Epithelial cell of proximal tubule (primary cell): ENCODE data around the gene SLC51A. TPM values are rescaled to one million over a fixed set of nuclear protein-coding genes. Genes with fewer than 3 reads are reported as not detected.
"Not testable (repeated sequence)": the region's sequence is repeated elsewhere in the genome, so short reads cannot be mapped to it uniquely, and the experiment has no call there.

Experiments used
- DNase-seq: peaks from one replicate; pipeline ENCODE4 v3.0.0-alpha.2; 2011; ENCODE audit warnings: low read depth
- H3K4me3 ChIP-seq: 2 replicates; pipeline ENCODE4 v1.5.1; 2011; ENCODE audit warnings: low read depth, mild to moderate bottlenecking, low read length
- total RNA-seq: library from RNA; depleted of rRNA; stranded (reverse); fragments of >200 nt; gene quantifications from 2 replicates; pipeline ENCODE4 v1.2.3, GENCODE V29; 2015
- TF ChIP-seq, protein P1 (sequence below): conservative IDR thresholded peaks from 2 replicates; pipeline ENCODE4 v1.5.1; 2012; ENCODE audit warnings: low read depth, mild to moderate bottlenecking, low read length

Gene SLC51A
- total RNA-seq, 1 donor from 2014 or later, result 0.12 TPM

DNA sequence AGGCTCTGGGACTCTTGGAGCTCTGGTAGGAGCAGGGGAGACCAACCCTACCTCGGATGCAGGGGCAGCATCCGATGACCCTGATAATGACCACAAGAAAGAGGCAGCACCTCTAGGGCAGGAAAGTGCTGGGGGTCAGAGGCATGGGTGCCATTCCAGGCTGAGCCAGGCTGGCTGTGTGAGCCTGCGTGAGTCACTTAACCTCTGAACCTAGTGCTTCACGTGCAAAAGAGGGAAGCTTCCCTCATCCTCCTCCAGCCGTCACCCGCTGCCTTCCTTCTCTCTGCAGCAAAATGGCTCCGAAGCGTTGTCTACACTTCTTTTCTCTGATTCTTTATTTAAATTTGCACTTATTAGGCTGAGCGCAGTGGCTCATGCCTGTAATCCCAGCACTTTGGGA is 40.6 kb upstream of the SLC51A start:
- no peak overlapping the region for H3K4me3 ChIP-seq
- no peak for DNase-seq
- TF ChIP-seq, protein P1, sequence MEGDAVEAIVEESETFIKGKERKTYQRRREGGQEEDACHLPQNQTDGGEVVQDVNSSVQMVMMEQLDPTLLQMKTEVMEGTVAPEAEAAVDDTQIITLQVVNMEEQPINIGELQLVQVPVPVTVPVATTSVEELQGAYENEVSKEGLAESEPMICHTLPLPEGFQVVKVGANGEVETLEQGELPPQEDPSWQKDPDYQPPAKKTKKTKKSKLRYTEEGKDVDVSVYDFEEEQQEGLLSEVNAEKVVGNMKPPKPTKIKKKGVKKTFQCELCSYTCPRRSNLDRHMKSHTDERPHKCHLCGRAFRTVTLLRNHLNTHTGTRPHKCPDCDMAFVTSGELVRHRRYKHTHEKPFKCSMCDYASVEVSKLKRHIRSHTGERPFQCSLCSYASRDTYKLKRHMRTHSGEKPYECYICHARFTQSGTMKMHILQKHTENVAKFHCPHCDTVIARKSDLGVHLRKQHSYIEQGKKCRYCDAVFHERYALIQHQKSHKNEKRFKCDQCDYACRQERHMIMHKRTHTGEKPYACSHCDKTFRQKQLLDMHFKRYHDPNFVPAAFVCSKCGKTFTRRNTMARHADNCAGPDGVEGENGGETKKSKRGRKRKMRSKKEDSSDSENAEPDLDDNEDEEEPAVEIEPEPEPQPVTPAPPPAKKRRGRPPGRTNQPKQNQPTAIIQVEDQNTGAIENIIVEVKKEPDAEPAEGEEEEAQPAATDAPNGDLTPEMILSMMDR, result no peak

DNA sequence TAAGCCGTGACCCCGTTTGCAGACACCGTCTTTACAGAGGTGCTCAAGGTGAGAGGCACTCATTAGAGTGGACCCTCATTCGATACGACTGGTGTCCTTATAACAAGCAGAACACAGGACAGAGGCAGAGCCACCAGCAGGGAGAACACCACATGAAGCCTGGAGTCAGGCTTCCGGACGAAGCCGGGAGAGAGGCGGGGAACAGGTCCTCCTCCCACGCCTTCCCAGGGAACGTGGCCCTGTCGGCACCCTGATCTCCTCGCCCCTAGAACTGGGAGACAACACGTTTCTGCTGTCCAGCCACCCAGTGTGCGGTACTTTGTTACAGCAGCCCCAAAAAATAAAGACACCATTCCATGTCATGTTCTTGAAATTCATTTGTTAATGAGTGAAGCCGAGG is 38.8 kb upstream of the SLC51A start:
- TF ChIP-seq, protein P1, result no peak
- DNase-seq, result no peak
- no peak overlapping the region for H3K4me3 ChIP-seq

DNA sequence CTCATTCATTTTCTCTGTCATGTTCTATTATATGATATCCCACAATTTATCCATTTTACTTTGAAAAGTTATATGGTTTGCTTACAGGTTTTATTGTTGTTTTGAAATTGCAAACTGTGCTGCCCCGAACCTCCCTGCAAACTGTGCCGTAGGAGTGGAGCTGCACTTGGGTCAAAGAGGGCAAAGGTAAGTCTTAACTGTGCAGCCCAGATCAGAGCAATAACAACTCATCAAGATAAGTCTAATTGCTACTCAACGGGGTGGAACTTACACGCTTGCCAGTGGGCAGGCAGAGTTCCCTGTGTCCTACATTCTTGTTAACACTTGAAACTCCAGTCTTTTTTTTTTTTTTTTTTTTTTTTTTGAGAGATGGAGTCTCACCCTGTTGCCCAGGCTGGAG is 38.4 kb upstream of the SLC51A start:
- H3K4me3 ChIP-seq, result no peak overlapping the region
- TF ChIP-seq, protein P1, result no peak
- DNase-seq, result no peak

DNA sequence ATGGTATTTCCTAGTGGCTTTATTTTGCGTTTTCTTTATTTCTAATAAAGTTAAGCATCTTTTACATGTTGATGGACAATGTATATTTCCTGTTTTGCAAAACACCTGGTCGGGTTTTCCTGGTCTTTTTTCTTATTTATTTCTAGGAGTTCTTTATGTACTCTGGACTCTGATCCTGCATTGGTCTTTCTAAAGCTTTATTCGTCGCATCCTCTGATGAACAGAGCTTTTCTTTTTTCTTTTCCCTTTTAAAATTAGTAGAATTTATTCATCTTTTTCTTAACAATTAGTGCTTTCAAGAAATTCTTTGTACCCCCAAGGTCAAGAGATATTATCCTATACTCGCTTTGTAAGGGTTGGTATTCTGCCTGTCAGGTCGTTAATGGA is 37.3 kb upstream of the SLC51A start:
- no peak for DNase-seq
- no peak overlapping the region for H3K4me3 ChIP-seq
- TF ChIP-seq, protein P1, result no peak

DNA sequence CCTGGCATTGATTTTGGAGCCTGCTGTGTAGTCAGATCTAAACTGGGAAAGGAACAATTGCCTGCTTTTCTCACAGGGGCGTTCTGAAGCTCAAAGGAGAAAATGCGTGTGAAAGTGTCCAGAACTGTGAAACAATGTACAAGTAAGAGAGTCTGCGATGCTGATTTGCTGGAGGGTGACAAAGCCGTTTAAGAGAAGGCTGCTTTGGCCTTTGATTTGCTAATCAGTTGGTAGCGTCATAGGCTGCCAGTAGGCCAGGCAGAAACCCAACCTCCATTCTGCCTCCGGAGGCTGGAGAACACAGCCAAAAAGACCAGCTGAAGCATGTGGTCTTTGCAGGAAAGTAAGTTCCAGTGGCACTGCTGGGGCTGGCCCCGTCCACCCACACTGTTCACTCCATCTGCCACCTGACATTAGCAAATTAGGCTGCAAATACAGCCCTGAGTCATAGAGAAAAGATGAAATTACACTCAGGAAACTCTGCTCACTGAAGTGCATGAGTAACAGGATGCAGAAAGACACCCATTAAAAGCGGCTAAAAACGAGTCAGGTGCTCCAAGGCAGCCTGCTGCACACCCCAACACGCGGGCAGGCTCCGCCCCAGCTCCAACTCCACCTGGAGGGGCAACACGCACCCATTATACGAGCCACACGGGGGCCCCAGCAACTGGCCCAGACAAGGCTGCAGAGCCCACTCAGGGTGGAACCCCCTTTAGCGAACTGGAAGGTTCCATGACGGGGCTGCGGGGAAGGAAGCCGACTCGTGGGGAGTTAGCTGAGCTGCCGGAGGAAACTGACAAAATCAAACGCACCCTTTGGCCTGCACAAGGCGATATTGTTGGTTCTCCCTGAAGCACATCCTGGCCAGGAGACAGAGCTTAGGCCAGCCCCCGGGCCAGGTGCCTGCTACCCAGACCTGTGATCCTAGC is 36.7 kb upstream of the SLC51A start:
- no peak overlapping the region for H3K4me3 ChIP-seq
- no peak for DNase-seq
- TF ChIP-seq, protein P1, result no peak

DNA sequence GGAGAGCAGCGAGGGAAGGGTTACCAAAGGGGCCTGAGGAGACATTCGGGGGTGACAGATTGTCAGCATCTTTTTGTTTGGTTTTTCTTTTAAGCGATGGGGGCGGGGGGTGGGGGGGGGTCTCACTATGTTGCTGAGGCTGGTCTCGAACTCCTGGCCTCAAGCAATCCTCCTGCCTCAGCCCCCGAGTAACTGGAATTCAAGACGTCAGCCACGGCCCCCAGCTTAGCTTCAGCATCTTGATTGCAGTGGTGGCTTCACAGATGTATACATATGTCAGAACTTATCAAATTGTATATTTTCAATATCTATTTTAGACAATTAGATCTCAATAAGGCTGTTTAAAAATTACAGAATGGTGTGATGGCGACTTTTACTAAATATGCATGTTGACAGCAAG is 36.0 kb upstream of the SLC51A start:
- H3K4me3 ChIP-seq, result no peak overlapping the region
- TF ChIP-seq, protein P1, result no peak
- no peak for DNase-seq

DNA sequence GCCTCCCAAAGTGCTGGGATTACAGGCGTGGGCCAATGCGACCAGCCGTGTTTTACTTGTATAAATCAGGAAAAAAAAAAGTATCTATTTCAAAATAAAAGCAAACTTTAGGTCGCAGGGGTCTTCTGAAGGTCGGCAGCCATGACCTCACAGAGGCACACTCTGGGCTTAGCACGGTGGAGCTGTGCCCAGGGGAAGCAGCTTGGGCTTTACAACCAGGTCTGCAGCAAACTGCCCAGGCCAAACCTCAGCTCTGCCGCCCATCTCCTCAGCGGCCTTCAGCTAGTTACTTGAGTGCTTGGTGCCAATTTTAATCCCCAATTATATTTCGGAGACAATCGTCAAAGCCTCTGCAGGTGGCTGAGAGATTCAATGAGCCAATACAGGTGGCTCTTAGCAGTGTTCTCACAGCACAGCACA is 35.2 kb upstream of the SLC51A start:
- TF ChIP-seq, protein P1, result no peak
- no peak overlapping the region for H3K4me3 ChIP-seq
- no peak for DNase-seq

DNA sequence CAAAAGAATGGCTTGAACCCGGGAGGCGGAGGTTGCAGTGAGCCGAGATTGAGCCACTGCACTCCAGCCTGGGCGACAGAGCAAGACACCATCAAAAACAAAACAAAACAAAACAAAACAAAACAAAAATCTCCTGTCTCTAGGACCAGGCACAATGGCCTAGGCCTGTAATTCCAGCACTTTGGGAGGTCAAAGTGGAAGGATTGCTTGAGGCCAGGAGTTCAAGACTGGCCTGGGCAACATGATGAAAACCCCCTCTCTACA is 32.2 kb upstream of the SLC51A start:
- not testable (repeated sequence) for H3K4me3 ChIP-seq, DNase-seq
